ENCODE data around the gene GNB3. TPM values are rescaled to one million over a fixed set of nuclear protein-coding genes. Genes with fewer than 3 reads are reported as not detected.

GNB3 gene
- total RNA-seq, 2 donors from 2014 or later, result 0.62 to 0.72 TPM

DNA sequence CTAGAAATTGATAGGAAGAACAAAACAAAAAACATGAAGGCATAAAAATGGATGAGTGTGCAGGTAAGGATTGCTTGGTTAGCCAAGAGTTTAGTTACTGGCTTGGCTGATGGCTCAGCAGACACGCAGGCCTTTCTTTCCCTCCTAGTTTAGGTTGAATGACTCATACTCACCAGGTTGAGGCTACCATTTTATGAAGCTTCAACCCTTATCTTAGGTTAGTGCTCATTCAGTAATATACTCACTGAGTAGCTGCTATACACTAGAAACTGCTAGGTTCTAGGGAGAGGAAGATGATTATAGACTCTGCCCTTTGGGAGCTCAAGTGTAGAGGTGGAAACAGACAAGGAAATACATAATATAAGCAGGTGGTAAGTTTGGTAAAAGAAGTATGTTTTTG is 6.5 kb upstream of the GNB3 start:
- H3K27ac ChIP-seq, result no peak overlapping the region

GRCh38 chr12:6834873-6835272 is 5.9 kb upstream of the GNB3 start:
- DNase-seq, result no peak
- intact Hi-C loops (cut with DNase I), result no loop called here
- H3K9ac ChIP-seq (ENCODE audit: low read depth in 2 of 2, low read length in 2 of 2), result no peak overlapping the region
- H3K4me1 ChIP-seq, result no peaks in the 10 kb centered on the region
- H3K27me3 ChIP-seq, result peaks cover 4% of the 10 kb centered on the region
- H3K36me3 ChIP-seq, result no peaks in the 10 kb centered on the region
- TF ChIP-seq CTCF (IDR thresholded peaks at IDR 0.05), result no peak
- H3K27ac ChIP-seq, result no peak overlapping the region
- H3K9me3 ChIP-seq, result no peaks in the 10 kb centered on the region
- no peak overlapping the region for H3K4me3 ChIP-seq

More for the DNA sequence above, 6.5 kb upstream of the GNB3 start:
- no peaks in the 10 kb centered on the region for H3K9me3 ChIP-seq
- H3K4me3 ChIP-seq, result no peak overlapping the region
- H3K27me3 ChIP-seq, result peaks cover 10% of the 10 kb centered on the region
- no peak for TF ChIP-seq CTCF (IDR thresholded peaks at IDR 0.05)
- no peak for DNase-seq
- H3K9ac ChIP-seq (ENCODE audit: low read depth in 2 of 2, low read length in 2 of 2), result no peak overlapping the region
- intact Hi-C loops (cut with DNase I), result no loop called here
- no peaks in the 10 kb centered on the region for H3K36me3 ChIP-seq
- no peaks in the 10 kb centered on the region for H3K4me1 ChIP-seq

DNA sequence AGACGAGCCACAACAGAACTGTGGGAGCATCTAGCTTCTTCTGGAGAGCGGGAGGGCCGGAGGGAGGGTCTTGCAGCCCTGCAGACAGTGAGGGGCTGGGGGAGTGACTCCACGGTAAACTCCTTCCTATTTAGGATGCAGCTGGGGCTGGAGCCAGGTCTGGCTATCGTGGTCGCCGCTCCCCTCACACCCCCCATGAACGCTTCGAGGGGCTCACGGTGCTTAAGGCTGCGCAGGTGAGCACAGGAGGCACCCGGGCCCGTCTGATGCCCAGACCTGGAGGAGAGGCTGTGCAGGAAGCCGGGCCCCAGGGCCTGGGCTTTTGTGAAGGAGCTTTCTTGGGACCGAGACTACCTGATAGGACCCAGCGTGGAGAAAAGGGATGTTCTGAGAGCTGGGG is 3.9 kb upstream of the GNB3 start:
- H3K9ac ChIP-seq (ENCODE audit: low read depth in 2 of 2, low read length in 2 of 2), result no peak overlapping the region
- H3K9me3 ChIP-seq, result no peaks in the 10 kb centered on the region
- TF ChIP-seq CTCF (IDR thresholded peaks at IDR 0.05), result no peak
- H3K27me3 ChIP-seq, result no peaks in the 10 kb centered on the region
- H3K4me3 ChIP-seq, result no peak overlapping the region
- DNase-seq, result no peak
- H3K4me1 ChIP-seq, result no peaks in the 10 kb centered on the region
- H3K36me3 ChIP-seq, result no peaks in the 10 kb centered on the region
- intact Hi-C loops (cut with DNase I), result no loop called here
- no peak overlapping the region for H3K27ac ChIP-seq

DNA sequence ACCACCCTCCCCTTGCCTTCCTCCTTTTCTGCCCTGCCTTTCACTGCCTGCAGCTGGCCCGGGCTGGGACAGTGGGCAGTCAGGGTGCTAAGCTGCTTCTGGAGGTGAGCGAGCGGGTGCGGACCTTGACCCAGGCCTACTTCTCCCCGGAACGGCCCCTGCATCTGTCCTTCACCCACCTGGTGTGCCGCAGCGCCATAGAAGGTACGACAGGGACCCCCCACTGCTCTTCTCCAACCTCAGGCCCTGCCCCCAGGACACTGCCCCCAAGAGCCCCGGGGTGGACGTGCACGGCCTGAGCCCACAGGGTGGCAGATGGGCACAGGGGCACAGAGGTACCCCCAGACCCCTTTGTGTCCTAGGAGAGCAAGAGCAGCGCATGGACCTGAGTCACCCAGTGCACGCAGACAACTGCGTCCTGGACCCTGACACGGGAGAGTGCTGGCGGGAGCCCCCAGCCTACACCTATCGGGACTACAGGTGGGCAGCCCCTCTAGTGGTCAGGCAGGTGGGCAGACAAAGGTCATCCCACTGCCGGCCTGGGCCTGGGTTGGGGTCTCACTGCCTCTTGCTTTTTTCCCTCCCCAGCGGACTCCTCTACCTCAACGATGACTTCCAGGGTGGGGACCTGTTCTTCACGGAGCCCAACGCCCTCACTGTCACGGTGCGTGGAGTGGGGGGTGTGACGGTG is 3.2 kb upstream of the GNB3 start:
- no peaks in the 10 kb centered on the region for H3K4me1 ChIP-seq
- no peak overlapping the region for H3K27ac ChIP-seq
- no peaks in the 10 kb centered on the region for H3K27me3 ChIP-seq
- no peak overlapping the region for H3K4me3 ChIP-seq
- intact Hi-C loops (cut with DNase I), result no loop called here
- TF ChIP-seq CTCF (IDR thresholded peaks at IDR 0.05), result no peak
- no peak overlapping the region for H3K9ac ChIP-seq (ENCODE audit: low read depth in 2 of 2, low read length in 2 of 2)
- H3K36me3 ChIP-seq, result no peaks in the 10 kb centered on the region
- DNase-seq, result no peak
- no peaks in the 10 kb centered on the region for H3K9me3 ChIP-seq

DNA sequence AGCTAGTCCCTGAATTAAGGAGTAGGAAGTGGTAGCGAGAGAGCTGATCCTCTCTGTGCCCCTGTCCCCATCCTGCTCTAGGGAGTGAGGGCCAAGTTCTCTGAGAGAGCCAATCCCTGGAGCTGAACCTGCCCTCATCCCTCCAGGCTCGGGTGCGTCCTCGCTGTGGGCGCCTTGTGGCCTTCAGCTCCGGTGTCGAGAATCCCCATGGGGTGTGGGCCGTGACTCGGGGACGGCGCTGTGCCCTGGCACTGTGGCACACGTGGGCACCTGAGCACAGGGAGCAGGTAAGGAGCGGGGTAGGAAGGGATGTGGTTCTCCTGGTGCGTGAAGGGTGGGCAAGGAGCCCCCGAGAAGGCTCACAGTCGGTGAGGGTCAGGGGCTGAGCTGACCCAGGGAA is 1.9 kb upstream of the GNB3 start:
- Histone ChIP-seq H3K4me3 (no peak overlapping the region), H3K4me1 (no peaks in the 10 kb centered on the region), H3K27ac (no peak overlapping the region), H3K9me3 (no peaks in the 10 kb centered on the region), H3K27me3 (no peaks in the 10 kb centered on the region), H3K36me3 (no peaks in the 10 kb centered on the region), H3K9ac (ENCODE audit: low read depth in 2 of 2, low read length in 2 of 2) (no peak overlapping the region)
- no peak for DNase-seq
- intact Hi-C loops (cut with DNase I), result no loop called here
- TF ChIP-seq CTCF (IDR thresholded peaks at IDR 0.05), result no peak
